DMS53 (cell line): ENCODE measurements around the gene HAUS1.

Experiments
- DNase-seq: peaks from one replicate; lab custom pipeline; 2025; lab: John Stamatoyannopoulos, UW

HAUS1 gene

GRCh38 chr18:46104128-46104911, at the start of gene HAUS1:
HAUS1 (plus strand) TSS chr18:46104385; CDS start chr18:46104412, 27 bp downstream.
- peak; percentile 99 for DNase-seq

DNA sequence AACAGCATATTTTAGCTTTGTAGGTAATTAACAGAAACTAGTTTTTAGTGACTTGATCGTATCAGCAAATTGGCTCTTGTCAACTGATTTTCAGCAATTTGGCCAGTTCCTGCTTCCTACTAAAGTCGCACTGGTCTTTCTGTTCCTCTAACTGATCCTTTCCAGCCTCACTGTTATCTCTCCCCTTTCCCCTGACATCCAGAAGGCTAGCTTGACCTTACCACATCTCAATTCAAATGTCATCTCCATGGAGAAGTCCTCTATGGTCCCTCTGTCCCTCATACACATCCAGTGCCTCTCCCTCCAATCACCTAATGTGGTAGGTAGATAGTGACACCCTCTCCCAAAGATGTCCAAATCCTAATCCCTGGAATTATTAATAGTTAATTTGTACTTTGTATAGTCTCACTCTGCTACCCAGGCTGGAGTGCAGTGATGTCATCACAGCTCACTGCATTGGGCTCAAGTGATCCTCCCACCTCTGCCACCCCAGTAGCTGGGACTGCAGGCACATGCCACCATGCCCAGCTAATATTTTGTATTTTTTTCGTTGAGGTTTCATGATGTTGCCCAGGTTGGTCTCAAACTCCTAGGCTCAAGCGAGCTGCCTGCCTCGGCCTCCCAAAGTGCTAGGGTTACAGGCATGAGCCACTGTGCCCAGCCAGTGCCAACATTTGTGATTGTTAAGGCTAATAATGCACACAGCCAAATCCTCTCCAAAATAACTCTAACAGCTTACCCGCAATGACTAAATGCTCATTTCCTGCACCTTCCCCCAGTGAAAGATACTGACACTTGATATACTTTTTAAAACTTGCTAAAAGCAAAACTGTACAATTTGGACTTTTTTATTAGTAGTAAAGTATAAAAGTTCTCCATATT, 49.0 kb upstream of the HAUS1 start:
- DNase-seq: no peak

- no peak for DNase-seq
Measured at GRCh38 chr18:46055838-46056230, 48.4 kb upstream of the HAUS1 start.

DNA sequence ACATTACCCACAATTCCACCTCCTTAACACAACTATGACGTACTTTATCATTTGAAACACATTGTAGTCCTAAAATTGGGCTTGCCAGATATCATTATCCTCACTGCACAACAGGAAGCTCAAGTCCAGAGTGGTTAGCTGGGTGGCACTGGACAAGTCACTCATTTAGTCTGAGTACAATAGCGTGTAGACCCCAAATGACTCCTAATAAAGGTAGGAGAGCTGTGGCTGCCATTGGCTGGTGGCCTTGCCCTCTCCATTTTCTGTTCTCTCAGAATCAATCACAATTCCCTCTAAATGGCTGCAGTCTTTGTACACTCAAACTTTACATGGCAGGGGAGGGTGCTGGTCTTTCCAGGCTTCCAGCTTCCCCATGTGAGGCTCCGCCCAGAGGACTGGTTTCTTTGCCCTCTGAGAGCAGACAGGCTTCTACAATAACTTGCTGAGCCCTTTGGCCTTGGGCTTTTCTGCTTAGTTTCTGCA, 43.8 kb upstream of the HAUS1 start:
- no peak for DNase-seq

DNA sequence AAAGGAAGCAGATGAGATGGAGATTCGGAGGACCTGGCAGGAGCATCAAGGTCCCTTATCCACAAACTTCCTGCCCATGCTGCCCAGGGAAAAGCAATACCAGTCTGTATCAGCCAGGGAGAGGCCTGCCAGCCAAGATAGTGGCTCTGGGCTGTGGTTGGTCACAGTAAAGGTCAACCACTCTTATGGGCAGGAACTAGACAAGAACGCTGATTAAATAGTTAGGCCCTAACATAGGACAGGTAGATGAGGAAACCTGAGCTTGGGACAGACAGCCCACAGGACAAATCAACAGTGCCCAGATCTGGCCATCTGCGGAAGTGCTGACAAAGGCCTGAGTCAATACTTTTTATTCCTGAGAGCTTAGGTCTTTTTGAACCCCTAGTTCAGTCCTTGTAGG, 42.8 kb upstream of the HAUS1 start:
- no peak for DNase-seq

DNA sequence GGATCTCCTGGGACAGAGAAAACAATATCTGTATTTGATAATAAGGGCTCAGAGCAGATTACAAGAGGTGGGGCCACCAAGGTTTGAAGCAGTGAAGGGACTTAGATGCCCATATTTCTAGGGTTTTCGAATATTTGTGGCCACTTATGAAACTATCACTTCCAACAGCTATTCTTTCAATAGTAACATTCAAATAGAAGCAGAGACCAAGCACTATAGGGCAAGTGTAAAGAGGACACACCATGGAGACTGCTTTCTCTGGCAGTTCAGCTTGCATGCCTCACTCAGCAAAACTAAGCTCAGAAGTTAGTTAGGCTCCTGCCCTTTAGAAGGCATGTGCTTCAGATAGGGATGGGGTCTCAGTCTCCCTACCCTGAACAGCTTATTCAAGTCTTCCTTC, 42.4 kb upstream of the HAUS1 start:
- DNase-seq: no peak

DNA sequence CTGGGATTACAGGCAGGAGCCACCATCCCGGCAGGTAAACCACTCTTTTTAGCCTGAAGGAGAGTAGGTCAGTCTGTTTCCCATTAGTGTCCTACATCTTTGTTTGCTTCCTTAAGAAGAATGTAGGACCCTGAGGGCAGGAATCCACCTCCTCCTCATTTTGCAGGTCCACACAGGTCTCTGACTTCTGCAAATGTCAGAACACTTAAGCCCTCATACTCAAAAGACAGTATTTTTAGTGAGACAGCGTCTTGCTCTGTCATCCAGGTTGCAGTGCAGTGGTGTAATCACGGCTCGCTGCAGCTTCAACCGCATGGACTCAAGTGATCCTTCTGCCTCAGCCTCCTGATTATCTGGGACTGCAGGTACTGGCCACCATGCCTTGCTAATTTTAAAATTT, 41.4 kb upstream of the HAUS1 start:
- DNase-seq: no peak

GRCh38 chr18:46067438-46068007, 36.7 kb upstream of the HAUS1 start:
- peak; percentile 83 for DNase-seq

GRCh38 chr18:46068763-46069162, 35.4 kb upstream of the HAUS1 start:
- DNase-seq: no peak

DNA sequence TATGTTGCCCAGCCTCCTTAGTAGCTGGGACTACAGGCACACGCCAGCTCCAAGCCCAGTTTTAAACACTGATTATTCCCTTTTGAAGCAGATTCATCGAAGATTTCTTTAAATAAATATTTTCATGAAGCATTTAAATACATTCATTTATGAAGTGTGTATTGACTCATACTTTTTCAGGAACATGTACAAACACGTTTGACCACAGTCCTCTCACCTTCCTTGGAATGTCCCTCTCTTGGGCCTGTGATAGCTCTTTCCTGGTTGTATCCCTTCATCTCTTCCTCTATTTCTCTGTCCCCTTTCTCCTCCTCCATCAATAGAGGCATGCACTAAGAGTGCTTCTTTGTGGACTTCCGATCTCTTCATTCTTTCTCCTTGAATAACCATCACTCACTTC, 34.7 kb upstream of the HAUS1 start:
- DNase-seq: peak; percentile 35

DNA sequence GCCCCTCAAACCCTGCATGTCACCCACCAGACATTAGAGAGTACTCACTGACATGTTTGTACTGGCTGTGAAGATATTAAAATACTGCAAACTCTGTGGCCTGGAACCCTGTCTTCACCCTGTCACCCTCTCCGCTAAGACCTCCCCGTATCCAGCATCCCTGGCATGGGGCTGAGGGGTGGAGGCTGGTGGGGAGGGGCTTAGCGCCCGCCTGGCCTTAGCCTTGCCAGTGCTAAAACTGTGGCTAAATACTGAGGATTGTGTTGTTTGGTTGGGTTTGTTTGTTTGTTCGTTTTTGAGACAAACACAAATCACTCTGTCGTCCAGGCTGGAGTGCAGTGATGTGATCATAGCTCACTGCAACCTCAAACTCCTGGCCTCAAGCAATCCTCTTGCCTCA, 34.0 kb upstream of the HAUS1 start:
- DNase-seq: no peak

GRCh38 chr18:46070815-46071652, 33.2 kb upstream of the HAUS1 start:
- DNase-seq: no peak

- peak; percentile 79 for DNase-seq
Measured at GRCh38 chr18:46071653-46072375, 32.4 kb upstream of the HAUS1 start, which contains the start of gene PSTPIP2. PSTPIP2 (minus strand) TSS chr18:46072260; CDS start chr18:46072188, 72 bp downstream.

GRCh38 chr18:46072376-46072867, 31.8 kb upstream of the HAUS1 start:
- no peak for DNase-seq

- DNase-seq: no peak
Measured at GRCh38 chr18:46072959-46073358, 31.2 kb upstream of the HAUS1 start.

GRCh38 chr18:46073474-46074331, 30.5 kb upstream of the HAUS1 start:
- peak; percentile 89 for DNase-seq

DNA sequence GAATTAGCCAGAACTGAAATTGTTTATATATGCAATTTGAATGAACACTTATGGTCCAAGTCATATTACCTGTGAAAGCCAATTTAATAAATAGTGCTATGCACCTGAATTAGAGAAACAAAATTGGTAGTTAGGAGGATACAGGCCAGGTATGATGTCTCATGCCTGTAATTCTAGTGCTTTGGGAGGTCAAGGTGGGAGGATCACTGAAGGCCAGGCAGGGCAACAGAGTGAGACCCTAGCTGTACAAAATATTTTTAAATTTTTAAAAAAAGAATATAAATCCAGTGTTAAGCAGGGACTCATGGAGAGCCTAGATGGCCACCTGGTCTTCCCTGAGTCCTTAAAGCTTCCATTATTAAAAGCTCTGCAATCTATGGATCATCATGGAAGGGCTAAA, 24.8 kb upstream of the HAUS1 start:
- DNase-seq: no peak

- DNase-seq: peak; percentile 30
Measured at GRCh38 chr18:46080156-46080555, 24.0 kb upstream of the HAUS1 start.

GRCh38 chr18:46084431-46084830, 19.8 kb upstream of the HAUS1 start:
- no peak for DNase-seq

DNA sequence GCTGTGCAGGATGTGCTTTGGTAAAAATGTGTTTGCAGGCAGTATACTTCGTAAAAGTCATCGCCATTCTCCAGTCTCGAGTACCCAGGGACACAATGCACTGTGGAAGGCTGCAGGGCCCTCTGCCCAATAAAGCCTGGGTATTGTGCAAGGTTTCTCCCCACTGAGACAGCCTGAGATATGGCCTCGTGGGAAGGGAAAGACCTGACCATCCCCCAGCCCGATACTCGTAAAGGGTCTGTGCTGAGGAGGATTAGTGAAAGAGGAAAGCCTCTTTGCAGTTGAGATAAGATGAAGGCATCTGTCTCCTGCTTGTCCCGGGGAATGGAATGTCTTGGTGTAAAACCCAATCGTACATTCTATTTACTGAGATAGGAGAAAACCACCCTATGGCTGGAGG, 15.7 kb upstream of the HAUS1 start:
- peak; percentile 83 for DNase-seq
